Osteoblast (primary cell): Measurements from ENCODE around the gene DCAF11. TPM values are rescaled to one million over a fixed set of nuclear protein-coding genes. Genes with fewer than 3 reads are reported as not detected.

Experiments
- DNase-seq: peaks from one replicate; pipeline ENCODE4 v3.0.0; 2011; ENCODE audit warnings: low spot score, mixed read lengths; ENCODE audit not compliant: insufficient read length; ENCODE audit errors: missing footprints
- H2AFZ ChIP-seq: 2 replicates; pipeline ENCODE4 v1.6.0; 2011; ENCODE audit warnings: mild to moderate bottlenecking, low read length
- H3K27ac ChIP-seq: 2 replicates; pipeline ENCODE4 v1.5.1; 2011; ENCODE audit warnings: mild to moderate bottlenecking, low read depth, low read length, moderate library complexity
- H3K27me3 ChIP-seq: 2 replicates; pipeline ENCODE4 v1.6.0; 2012; ENCODE audit warnings: mild to moderate bottlenecking, control low read depth, inconsistent platforms, low read length, moderate library complexity; ENCODE audit not compliant: insufficient read depth
- H3K36me3 ChIP-seq: 2 replicates; pipeline ENCODE4 v1.5.1; 2011; ENCODE audit warnings: mild to moderate bottlenecking, low read length, control low read depth, moderate library complexity; ENCODE audit not compliant: insufficient read depth
- H3K4me1 ChIP-seq: 2 replicates; pipeline ENCODE4 v1.5.1; 2011; ENCODE audit warnings: mild to moderate bottlenecking, low read length, control low read depth, moderate library complexity; ENCODE audit not compliant: insufficient read depth
- H3K4me2 ChIP-seq: 2 replicates; pipeline ENCODE4 v1.6.0; 2011; ENCODE audit warnings: mild to moderate bottlenecking, low read length; ENCODE audit not compliant: insufficient read depth
- H3K4me3 ChIP-seq: fragments of 200-600 bp; sonication (generic); 3 replicates; pipeline ENCODE4 v1.5.1; 2012; ENCODE audit warnings: mild to moderate bottlenecking, low read length, inconsistent platforms; ENCODE audit not compliant: insufficient read depth
- H3K79me2 ChIP-seq: 2 replicates; pipeline ENCODE4 v1.6.0; 2012; ENCODE audit warnings: mild to moderate bottlenecking, low read length, control low read depth, inconsistent platforms; ENCODE audit not compliant: insufficient read depth
- H3K9me3 ChIP-seq: 2 replicates; pipeline ENCODE4 v1.5.1; 2011; ENCODE audit warnings: low read depth, low read length, control low read depth
- H4K20me1 ChIP-seq: 2 replicates; pipeline ENCODE4 v1.6.0; 2012; ENCODE audit warnings: mild to moderate bottlenecking, low read length, control low read depth; ENCODE audit not compliant: insufficient read depth
- CTCF ChIP-seq: IDR thresholded peaks from 2 replicates; pipeline ENCODE4 v1.5.1; 2011; ENCODE audit warnings: mild to moderate bottlenecking, low read depth, low read length, moderate library complexity; ENCODE audit errors: extremely low read depth
- total RNA-seq: library from RNA; depleted of rRNA; stranded (reverse); fragments of >200 nt; gene quantifications from 2 replicates; pipeline ENCODE4 v1.2.3, GENCODE V29; 2012

The DCAF11 gene
- total RNA-seq, 1 donor, result 84.7 TPM

- Histone ChIP-seq H3K27ac (no peak overlapping the region), H3K27me3 (no peaks in the 10 kb centered on the region), H3K4me3 (no peak overlapping the region), H2AFZ (no peak overlapping the region), H4K20me1 (no peaks in the 10 kb centered on the region), H3K4me2 (no peak overlapping the region), H3K36me3 (peaks cover 9% of the 10 kb centered on the region), H3K79me2 (no peaks in the 10 kb centered on the region), H3K4me1 (no peaks in the 10 kb centered on the region), H3K9me3 (no peaks in the 10 kb centered on the region)
- DNase-seq, result no peak
- TF ChIP-seq CTCF, result no peak
These were observed 7.8 kb upstream of the DCAF11 start for GRCh38 chr14:24106672-24107271.

GRCh38 chr14:24108336-24108874 lies 6.2 kb upstream of the DCAF11 start:
- H3K27me3 ChIP-seq, result no peaks in the 10 kb centered on the region
- H3K79me2 ChIP-seq, result no peaks in the 10 kb centered on the region
- H3K4me3 ChIP-seq, result no peak overlapping the region
- H2AFZ ChIP-seq, result peak overlapping the region; percentile 43
- H3K4me1 ChIP-seq, result peaks cover 2% of the 10 kb centered on the region
- no peaks in the 10 kb centered on the region for H4K20me1 ChIP-seq
- no peak overlapping the region for H3K4me2 ChIP-seq
- TF ChIP-seq CTCF, result no peak
- DNase-seq, result no peak
- H3K36me3 ChIP-seq, result peaks cover 7% of the 10 kb centered on the region
- H3K9me3 ChIP-seq, result no peaks in the 10 kb centered on the region
- H3K27ac ChIP-seq, result no peak overlapping the region

GRCh38 chr14:24110060-24110459 lies 4.5 kb upstream of the DCAF11 start:
- no peaks in the 10 kb centered on the region for H4K20me1 ChIP-seq
- H3K4me1 ChIP-seq, result peaks cover 5% of the 10 kb centered on the region
- DNase-seq, result no peak
- H3K9me3 ChIP-seq, result no peaks in the 10 kb centered on the region
- no peaks in the 10 kb centered on the region for H3K36me3 ChIP-seq
- H3K27me3 ChIP-seq, result no peaks in the 10 kb centered on the region
- H2AFZ ChIP-seq, result no peak overlapping the region
- no peak for TF ChIP-seq CTCF
- H3K27ac ChIP-seq, result no peak overlapping the region
- H3K4me3 ChIP-seq, result no peak overlapping the region
- no peaks in the 10 kb centered on the region for H3K79me2 ChIP-seq
- H3K4me2 ChIP-seq, result no peak overlapping the region

DNA sequence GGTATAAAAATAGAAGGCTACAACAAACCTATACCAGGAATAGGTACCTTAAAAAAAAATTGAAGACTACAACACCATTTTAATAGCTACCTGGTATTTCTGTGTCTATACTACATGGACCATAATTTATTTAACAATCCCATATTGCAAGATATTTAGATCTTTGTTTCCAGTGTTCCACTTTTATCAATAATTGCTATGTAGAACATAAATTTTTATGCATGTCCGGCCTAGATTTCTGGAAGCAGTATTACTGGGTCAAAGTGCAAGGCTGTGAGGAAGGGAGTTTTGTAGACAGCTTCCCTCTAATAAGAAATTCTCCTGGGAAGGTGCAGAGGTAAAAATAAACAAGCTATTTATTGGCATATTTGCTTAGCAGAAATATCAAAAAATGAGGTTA lies 4.1 kb upstream of the DCAF11 start:
- TF ChIP-seq CTCF, result no peak
- no peak overlapping the region for H2AFZ ChIP-seq
- H3K4me3 ChIP-seq, result no peak overlapping the region
- H3K4me1 ChIP-seq, result peaks cover 8% of the 10 kb centered on the region
- H3K4me2 ChIP-seq, result no peak overlapping the region
- no peak for DNase-seq
- no peak overlapping the region for H3K27ac ChIP-seq
- H3K36me3 ChIP-seq, result no peaks in the 10 kb centered on the region
- peaks cover 3% of the 10 kb centered on the region for H3K79me2 ChIP-seq
- H4K20me1 ChIP-seq, result no peaks in the 10 kb centered on the region
- H3K27me3 ChIP-seq, result no peaks in the 10 kb centered on the region
- no peaks in the 10 kb centered on the region for H3K9me3 ChIP-seq
